ENCODE data around the gene LRRC1.

The LRRC1 gene

GRCh38 chr6:53790886-53791285 is 3.9 kb upstream of the LRRC1 start:
- H3K23ac ChIP-seq (ENCODE audit: low read depth, low read length, poor library complexity) = no peak overlapping the region
- H3K9me3 ChIP-seq (replicated peaks in 1 of 2; ENCODE audit: control insufficient read depth in 2 of 2, insufficient read depth in 1 of 2, low read depth in 1 of 2, low read length in 2 of 2) = peaks cover 0 to 3% of the 10 kb centered on the region in 2 donors
- no peak overlapping the region for H2BK15ac ChIP-seq (ENCODE audit: low read length)
- no peak overlapping the region for H3K9ac ChIP-seq (ENCODE audit: low read depth, low read length, poor library complexity)
- H4K91ac ChIP-seq (ENCODE audit: low read depth, low read length, poor library complexity) = no peak overlapping the region
- H3K79me1 ChIP-seq (ENCODE audit: low read depth, low read length) = no peaks in the 10 kb centered on the region
- WGBS, 2 donors (ENCODE audit: extremely low coverage in 2 of 2, insufficient read length in 2 of 2, insufficient replicate concordance in 1 of 2) = no CpG with 5 or more reads among the region's 2 CpGs
- no peak overlapping the region for H3K4me2 ChIP-seq (ENCODE audit: insufficient read depth, low read length, poor library complexity, severe bottlenecking)
- no peak overlapping the region for H3K14ac ChIP-seq (ENCODE audit: low read length)
- H2AFZ ChIP-seq (ENCODE audit: low read length) = no peak overlapping the region
- no peak overlapping the region for H2AK5ac ChIP-seq (ENCODE audit: low read depth, low read length)
- no peaks in the 10 kb centered on the region for H3K27me3 ChIP-seq (ENCODE audit: control insufficient read depth in 3 of 3, insufficient read depth in 3 of 3, low read depth in 1 of 3, low read length in 3 of 3)
- no peak overlapping the region for H3K4ac ChIP-seq (ENCODE audit: low read length)
- no peak overlapping the region for H4K8ac ChIP-seq (ENCODE audit: low read depth, low read length)
- no peaks in the 10 kb centered on the region for H3K36me3 ChIP-seq (replicated peaks in 1 of 2; ENCODE audit: control insufficient read depth in 2 of 2, insufficient read depth in 2 of 2, low read length in 2 of 2)
- H2BK5ac ChIP-seq (ENCODE audit: low read length) = no peak overlapping the region
- H3K18ac ChIP-seq (ENCODE audit: low read length) = no peak overlapping the region
- DNase-seq (ENCODE audit: low spot score) = no peak
- no peaks in the 10 kb centered on the region for H3K4me1 ChIP-seq (ENCODE audit: control insufficient read depth in 2 of 2, insufficient read depth in 1 of 2, low read depth in 1 of 2, low read length in 2 of 2)
- H3K27ac ChIP-seq (replicated peaks; ENCODE audit: low read length) = no peak overlapping the region
- no peak overlapping the region for H3K4me3 ChIP-seq (ENCODE audit: low read length in 2 of 2)
- H2BK120ac ChIP-seq (ENCODE audit: low read depth, low read length) = no peak overlapping the region
- H2BK12ac ChIP-seq (ENCODE audit: low read length) = no peak overlapping the region

DNA sequence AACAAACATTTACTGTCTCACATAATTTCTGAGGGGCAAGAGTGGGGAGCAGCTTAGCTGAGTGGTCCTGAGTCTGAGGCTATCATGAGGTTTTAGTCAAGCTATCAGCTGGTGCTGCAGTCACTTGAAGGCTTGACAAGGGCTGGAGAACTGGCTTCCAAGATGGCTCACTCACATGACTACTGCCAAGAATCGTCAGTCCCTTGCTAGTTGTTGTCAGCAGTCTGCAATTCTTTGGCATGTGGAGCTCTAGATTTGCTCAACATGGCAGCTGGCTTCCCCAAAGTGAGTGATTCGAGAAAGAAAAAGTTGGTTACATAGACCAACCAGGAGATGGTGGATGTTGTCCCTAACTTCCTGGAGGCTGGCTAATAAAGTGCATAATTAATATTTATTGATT is 2.8 kb upstream of the LRRC1 start:
- H2BK120ac ChIP-seq (ENCODE audit: low read depth, low read length) = no peak overlapping the region
- H3K79me1 ChIP-seq (ENCODE audit: low read depth, low read length) = no peaks in the 10 kb centered on the region
- H3K27me3 ChIP-seq (ENCODE audit: control insufficient read depth in 3 of 3, insufficient read depth in 3 of 3, low read depth in 1 of 3, low read length in 3 of 3) = peaks cover 0 to 3% (median 2%) of the 10 kb centered on the region in 3 experiments
- H2AK5ac ChIP-seq (ENCODE audit: low read depth, low read length) = no peak overlapping the region
- DNase-seq (ENCODE audit: low spot score) = no peak
- no peaks in the 10 kb centered on the region for H3K36me3 ChIP-seq (replicated peaks in 1 of 2; ENCODE audit: control insufficient read depth in 2 of 2, insufficient read depth in 2 of 2, low read length in 2 of 2)
- H3K27ac ChIP-seq (replicated peaks; ENCODE audit: low read length) = no peak overlapping the region
- H2BK5ac ChIP-seq (ENCODE audit: low read length) = no peak overlapping the region
- no peak overlapping the region for H3K9ac ChIP-seq (ENCODE audit: low read depth, low read length, poor library complexity)
- H3K18ac ChIP-seq (ENCODE audit: low read length) = no peak overlapping the region
- H3K4me1 ChIP-seq (ENCODE audit: control insufficient read depth in 2 of 2, insufficient read depth in 1 of 2, low read depth in 1 of 2, low read length in 2 of 2) = peaks cover 3 to 6% of the 10 kb centered on the region in 2 donors
- H3K14ac ChIP-seq (ENCODE audit: low read length) = no peak overlapping the region
- no peak overlapping the region for H2BK15ac ChIP-seq (ENCODE audit: low read length)
- no peak overlapping the region for H3K4ac ChIP-seq (ENCODE audit: low read length)
- H4K8ac ChIP-seq (ENCODE audit: low read depth, low read length) = no peak overlapping the region
- H3K23ac ChIP-seq (ENCODE audit: low read depth, low read length, poor library complexity) = no peak overlapping the region
- peaks cover 0 to 3% of the 10 kb centered on the region in 2 donors for H3K9me3 ChIP-seq (replicated peaks in 1 of 2; ENCODE audit: control insufficient read depth in 2 of 2, insufficient read depth in 1 of 2, low read depth in 1 of 2, low read length in 2 of 2)
- WGBS, 2 donors (ENCODE audit: extremely low coverage in 2 of 2, insufficient read length in 2 of 2, insufficient replicate concordance in 1 of 2) = no CpG with 5 or more reads among the region's 2 CpGs
- H2BK12ac ChIP-seq (ENCODE audit: low read length) = no peak overlapping the region
- no peak overlapping the region for H3K4me2 ChIP-seq (ENCODE audit: insufficient read depth, low read length, poor library complexity, severe bottlenecking)
- no peak overlapping the region for H4K91ac ChIP-seq (ENCODE audit: low read depth, low read length, poor library complexity)
- H2AFZ ChIP-seq (ENCODE audit: low read length) = no peak overlapping the region
- no peak overlapping the region for H3K4me3 ChIP-seq (ENCODE audit: low read length in 2 of 2)

GRCh38 chr6:53792973-53793317 is 1.9 kb upstream of the LRRC1 start:
- Histone ChIP-seq H2BK15ac (ENCODE audit: low read length) (no peak overlapping the region), H2BK120ac (ENCODE audit: low read depth, low read length) (no peak overlapping the region), H3K14ac (ENCODE audit: low read length) (no peak overlapping the region), H3K9ac (ENCODE audit: low read depth, low read length, poor library complexity) (no peak overlapping the region), H2AFZ (ENCODE audit: low read length) (peak overlapping the region; percentile 94), H4K91ac (ENCODE audit: low read depth, low read length, poor library complexity) (no peak overlapping the region), H3K27me3 (ENCODE audit: control insufficient read depth in 3 of 3, insufficient read depth in 3 of 3, low read depth in 1 of 3, low read length in 3 of 3) (peaks cover 0 to 3% (median 2%) of the 10 kb centered on the region in 3 experiments), H2BK12ac (ENCODE audit: low read length) (no peak overlapping the region), H3K23ac (ENCODE audit: low read depth, low read length, poor library complexity) (no peak overlapping the region), H3K18ac (ENCODE audit: low read length) (no peak overlapping the region), H3K9me3 (replicated peaks in 1 of 2; ENCODE audit: control insufficient read depth in 2 of 2, insufficient read depth in 1 of 2, low read depth in 1 of 2, low read length in 2 of 2) (peaks cover 0 to 3% of the 10 kb centered on the region in 2 donors), H4K8ac (ENCODE audit: low read depth, low read length) (no peak overlapping the region), H3K4me1 (ENCODE audit: control insufficient read depth in 2 of 2, insufficient read depth in 1 of 2, low read depth in 1 of 2, low read length in 2 of 2) (peaks cover 3 to 6% of the 10 kb centered on the region in 2 donors), H3K4me3 (ENCODE audit: low read length in 2 of 2) (peak overlapping the region in 1 of 2 donors; percentile 81), H3K4ac (ENCODE audit: low read length) (no peak overlapping the region), H2BK5ac (ENCODE audit: low read length) (no peak overlapping the region), H3K4me2 (ENCODE audit: insufficient read depth, low read length, poor library complexity, severe bottlenecking) (peak overlapping the region; percentile 96), H3K27ac (replicated peaks; ENCODE audit: low read length) (no peak overlapping the region), H2AK5ac (ENCODE audit: low read depth, low read length) (no peak overlapping the region), H3K36me3 (replicated peaks in 1 of 2; ENCODE audit: control insufficient read depth in 2 of 2, insufficient read depth in 2 of 2, low read length in 2 of 2) (no peaks in the 10 kb centered on the region), H3K79me1 (ENCODE audit: low read depth, low read length) (no peaks in the 10 kb centered on the region)
- no CpG with 5 or more reads among the region's 3 CpGs for WGBS, 2 donors (ENCODE audit: extremely low coverage in 2 of 2, insufficient read length in 2 of 2, insufficient replicate concordance in 1 of 2)
- no peak for DNase-seq (ENCODE audit: low spot score)

GRCh38 chr6:53793318-53794136 is 1.3 kb upstream of the LRRC1 start:
- Histone ChIP-seq H2BK15ac (ENCODE audit: low read length) (no peak overlapping the region), H2BK5ac (ENCODE audit: low read length) (no peak overlapping the region), H3K4me1 (ENCODE audit: control insufficient read depth in 2 of 2, insufficient read depth in 1 of 2, low read depth in 1 of 2, low read length in 2 of 2) (peaks cover 3 to 6% of the 10 kb centered on the region in 2 donors), H2AFZ (ENCODE audit: low read length) (peak overlapping the region; percentile 94), H3K23ac (ENCODE audit: low read depth, low read length, poor library complexity) (no peak overlapping the region), H3K4ac (ENCODE audit: low read length) (no peak overlapping the region), H3K9me3 (replicated peaks in 1 of 2; ENCODE audit: control insufficient read depth in 2 of 2, insufficient read depth in 1 of 2, low read depth in 1 of 2, low read length in 2 of 2) (peaks cover 0 to 3% of the 10 kb centered on the region in 2 donors), H2BK120ac (ENCODE audit: low read depth, low read length) (no peak overlapping the region), H3K4me2 (ENCODE audit: insufficient read depth, low read length, poor library complexity, severe bottlenecking) (peak overlapping the region; percentile 96), H3K9ac (ENCODE audit: low read depth, low read length, poor library complexity) (peak overlapping the region; percentile 61), H2BK12ac (ENCODE audit: low read length) (no peak overlapping the region), H2AK5ac (ENCODE audit: low read depth, low read length) (no peak overlapping the region), H3K27ac (replicated peaks; ENCODE audit: low read length) (no peak overlapping the region), H3K14ac (ENCODE audit: low read length) (no peak overlapping the region), H3K79me1 (ENCODE audit: low read depth, low read length) (no peaks in the 10 kb centered on the region), H4K8ac (ENCODE audit: low read depth, low read length) (no peak overlapping the region), H4K91ac (ENCODE audit: low read depth, low read length, poor library complexity) (no peak overlapping the region), H3K4me3 (ENCODE audit: low read length in 2 of 2) (peak overlapping the region; percentile 81 to 88), H3K18ac (ENCODE audit: low read length) (no peak overlapping the region), H3K27me3 (ENCODE audit: control insufficient read depth in 3 of 3, insufficient read depth in 3 of 3, low read depth in 1 of 3, low read length in 3 of 3) (peaks cover 0 to 3% (median 2%) of the 10 kb centered on the region in 3 experiments), H3K36me3 (replicated peaks in 1 of 2; ENCODE audit: control insufficient read depth in 2 of 2, insufficient read depth in 2 of 2, low read length in 2 of 2) (no peaks in the 10 kb centered on the region)
- no CpG with 5 or more reads among the region's 25 CpGs for WGBS, 2 donors (ENCODE audit: extremely low coverage in 2 of 2, insufficient read length in 2 of 2, insufficient replicate concordance in 1 of 2)
- DNase-seq (ENCODE audit: low spot score) = peak; percentile 33
